LoVo (cell line): ENCODE data around the gene PIBF1.
"Not testable (repeated sequence)": the region's sequence is repeated elsewhere in the genome, so short reads cannot be mapped to it uniquely, and the experiment has no call there.

Source experiments
- DNase-seq: peaks from one replicate; pipeline ENCODE4 v3.0.0-alpha.2; 2016; ENCODE audit warnings: low spot score

PIBF1 gene

DNA sequence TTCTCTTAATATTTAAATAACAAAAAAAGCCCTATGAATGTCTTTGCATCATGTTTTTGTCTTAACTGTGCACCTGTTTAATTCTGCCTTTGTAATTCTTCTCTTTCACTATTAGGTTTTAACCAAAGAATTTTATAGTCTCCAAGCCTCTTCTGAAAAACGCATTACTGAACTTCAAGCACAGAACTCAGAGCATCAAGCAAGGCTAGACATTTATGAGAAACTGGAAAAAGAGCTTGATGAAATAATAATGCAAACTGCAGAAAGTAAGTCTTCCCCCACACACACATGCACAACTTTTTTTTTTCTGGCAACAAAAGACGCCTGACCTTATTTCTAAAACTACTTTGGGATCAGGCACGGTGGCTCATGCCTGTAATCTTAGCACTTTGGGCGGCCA lies 126.5 kb downstream of the PIBF1 start:
- DNase-seq = no peak

DNA sequence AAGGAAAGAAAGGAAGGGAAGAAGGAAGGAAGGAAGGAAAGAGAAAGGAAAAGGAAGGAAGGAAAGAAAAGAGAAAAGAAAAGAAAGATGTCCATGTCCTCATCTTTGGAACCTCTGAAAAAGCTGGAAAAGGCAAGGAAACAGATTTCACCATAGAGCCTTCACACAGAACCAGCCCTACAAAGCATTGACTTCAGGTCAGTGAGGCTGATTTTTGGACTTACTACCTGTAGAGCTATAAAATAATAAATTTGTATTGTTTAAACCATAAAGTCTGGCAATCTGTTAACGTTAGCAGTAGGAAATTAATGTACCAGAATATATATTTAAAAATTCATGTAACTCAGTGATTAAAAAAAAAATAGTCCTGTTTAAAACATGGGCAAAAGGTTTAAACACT lies 130.0 kb downstream of the PIBF1 start:
- no peak for DNase-seq

DNA sequence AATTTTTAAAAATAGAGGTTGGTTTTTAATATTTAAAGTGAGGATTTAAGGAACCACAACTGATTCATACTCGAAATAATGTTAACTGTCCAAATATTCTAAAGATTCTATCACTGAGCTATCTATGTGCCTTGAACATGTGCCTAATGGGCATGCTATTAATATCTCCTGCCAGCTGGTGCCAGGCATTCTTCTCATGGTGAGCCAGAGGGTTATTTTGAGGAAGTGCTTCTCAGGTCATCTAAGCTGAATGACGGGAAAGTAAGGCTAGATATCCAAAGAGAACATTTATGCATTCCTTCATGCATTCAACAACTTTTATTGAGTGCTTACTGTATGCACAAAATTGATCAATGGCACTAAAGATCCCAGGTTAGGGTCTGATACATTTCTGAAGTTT lies 138.2 kb downstream of the PIBF1 start:
- DNase-seq = no peak

DNA sequence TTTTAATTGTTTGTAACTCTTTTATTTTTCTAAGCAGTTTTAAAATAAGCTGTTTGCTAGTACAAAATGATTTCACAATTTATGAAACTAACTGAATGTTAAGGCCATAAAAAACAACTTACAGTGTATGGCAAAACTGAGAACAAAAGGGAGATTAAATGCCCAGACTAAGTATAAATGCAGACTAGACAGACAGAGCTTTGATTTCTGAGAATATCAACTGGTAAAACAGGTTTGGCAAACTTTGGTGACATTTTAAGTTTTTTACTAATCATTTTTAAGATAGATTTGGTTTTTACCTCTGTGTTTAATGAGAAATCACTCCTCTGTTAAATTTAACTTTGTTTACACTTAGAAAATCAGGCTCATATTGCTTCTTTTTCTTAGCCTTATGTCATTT lies 149.4 kb downstream of the PIBF1 start:
- DNase-seq = no peak

DNA sequence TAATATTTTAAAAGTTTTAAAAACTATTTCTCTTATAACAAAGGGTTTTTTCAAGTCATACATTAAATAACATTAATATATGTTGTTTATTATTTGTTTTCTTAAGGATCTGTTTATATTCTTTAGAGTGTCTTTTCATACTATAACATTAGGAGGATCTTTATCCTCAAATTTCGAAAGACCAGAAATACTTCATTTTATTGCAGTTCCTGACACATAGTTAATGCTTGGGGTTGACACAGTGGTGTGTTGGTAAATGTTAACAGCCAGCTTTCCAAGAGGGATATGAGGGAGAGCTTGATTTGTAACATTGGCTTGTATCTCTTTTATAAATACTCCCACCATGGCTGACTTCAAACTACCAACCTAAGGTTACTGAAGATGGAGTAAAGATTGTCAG lies 150.3 kb downstream of the PIBF1 start:
- no peak for DNase-seq

DNA sequence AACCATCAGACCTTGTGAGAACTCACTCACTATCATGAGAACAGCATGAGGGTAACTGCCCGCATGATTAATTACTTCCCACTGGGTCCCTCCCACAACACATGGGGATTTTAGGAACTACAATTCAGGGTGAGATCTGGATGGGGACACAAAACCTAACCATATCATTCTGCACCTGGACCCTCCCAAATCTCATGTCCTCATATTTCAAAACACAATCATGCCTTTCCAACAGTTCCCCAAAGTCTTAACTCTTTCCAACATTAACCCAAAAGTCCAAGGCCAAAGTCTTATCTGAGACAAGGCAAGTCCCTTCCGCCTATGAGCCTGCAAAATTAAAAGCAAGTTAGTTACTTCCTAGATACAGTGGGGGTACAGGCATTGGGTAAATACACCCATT lies 164.3 kb downstream of the PIBF1 start:
- not testable (repeated sequence) for DNase-seq

DNA sequence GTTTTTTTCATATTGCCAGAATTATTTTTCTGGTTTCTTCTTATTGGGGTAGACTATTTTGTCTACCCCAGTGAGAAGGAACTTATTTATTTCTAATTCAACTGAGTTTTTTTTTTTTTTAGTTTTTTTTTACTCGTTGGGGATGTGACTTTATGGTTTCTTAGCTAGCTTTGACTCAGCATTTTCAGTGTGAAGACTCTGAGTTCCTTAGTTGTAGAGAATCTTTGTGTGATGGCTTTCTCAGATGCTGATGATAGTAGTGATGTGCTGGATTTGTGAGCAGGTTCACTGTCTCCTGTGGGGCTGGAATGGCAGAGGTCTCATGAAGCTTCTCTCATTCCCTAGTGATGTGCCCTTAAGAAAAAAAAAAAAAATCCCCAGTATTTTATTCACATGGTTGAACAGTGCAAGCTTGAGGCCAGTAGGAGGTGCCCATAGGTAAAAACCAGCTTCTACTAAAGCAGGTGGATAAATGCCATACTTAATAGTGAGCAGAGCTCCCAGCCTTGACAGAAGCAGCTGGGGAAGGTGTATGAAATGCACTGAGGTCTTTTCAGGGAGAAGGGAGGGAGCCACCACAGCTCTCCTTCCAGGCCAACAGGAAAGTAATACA lies 170.7 kb downstream of the PIBF1 start:
- no peak for DNase-seq

DNA sequence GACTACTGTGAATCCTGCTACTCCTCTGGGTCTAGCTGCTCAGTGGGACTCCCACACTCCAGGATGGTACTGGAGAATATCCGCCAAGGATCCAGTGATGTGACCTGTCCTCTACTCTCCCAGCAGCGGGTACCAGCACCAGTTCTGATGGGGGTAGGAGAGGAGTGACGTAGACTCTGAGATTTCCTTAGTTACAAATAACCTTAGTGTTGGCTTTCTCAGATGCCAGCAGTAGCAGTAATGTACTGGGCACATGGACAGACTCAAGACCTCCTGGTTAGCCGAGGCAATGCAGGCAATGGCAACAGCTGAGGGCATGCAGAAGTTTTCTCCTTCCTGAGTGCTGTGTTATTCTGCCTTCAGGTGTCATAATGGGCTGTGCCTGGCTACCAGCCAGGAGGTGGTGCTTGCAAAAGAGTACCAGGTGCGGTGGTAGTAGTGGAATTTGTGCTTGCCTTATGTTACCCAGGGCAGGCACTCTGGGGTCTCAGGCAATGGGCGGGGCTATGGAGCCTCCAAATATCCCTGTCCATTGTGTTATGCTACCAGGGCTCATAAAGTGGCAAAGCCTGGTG lies 171.5 kb downstream of the PIBF1 start:
- no peak for DNase-seq

DNA sequence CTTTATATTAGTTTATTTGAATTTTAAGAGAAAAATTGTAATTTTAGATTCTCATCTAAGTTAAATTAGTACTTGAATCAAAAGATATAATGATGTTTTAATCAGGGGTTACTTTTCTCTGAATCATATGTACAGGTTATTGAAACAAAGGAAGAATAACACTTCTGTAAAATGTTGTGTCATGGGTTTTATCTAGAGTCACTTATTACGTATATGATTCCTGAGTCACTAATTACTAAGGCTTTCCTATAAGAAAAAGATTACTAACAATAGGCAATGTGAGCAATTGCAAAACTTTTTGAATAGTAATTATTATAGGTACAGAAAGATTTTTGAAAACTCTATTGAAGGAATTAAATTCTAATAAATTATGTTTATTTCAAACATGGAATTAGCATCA lies 177.7 kb downstream of the PIBF1 start:
- peak; percentile 23 for DNase-seq

DNA sequence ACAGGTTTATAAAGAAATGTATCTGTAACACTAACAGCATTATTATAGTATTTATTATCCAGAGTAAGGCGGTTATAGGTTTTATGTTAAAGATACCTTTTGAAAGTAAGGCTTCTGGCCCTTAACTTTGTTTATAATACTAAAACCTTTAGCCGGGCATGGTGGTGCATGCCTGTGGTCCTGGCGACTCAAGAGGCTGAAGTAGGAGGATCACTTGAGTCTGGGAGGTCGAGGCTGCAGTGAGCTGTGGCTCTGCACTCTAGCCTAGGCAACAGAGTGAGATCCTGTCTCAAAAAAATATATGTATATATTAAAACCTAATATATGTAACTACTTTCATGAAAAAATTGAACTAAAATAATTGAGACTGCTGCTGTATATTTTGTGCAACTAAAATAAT lies 178.2 kb downstream of the PIBF1 start:
- DNase-seq = no peak

DNA sequence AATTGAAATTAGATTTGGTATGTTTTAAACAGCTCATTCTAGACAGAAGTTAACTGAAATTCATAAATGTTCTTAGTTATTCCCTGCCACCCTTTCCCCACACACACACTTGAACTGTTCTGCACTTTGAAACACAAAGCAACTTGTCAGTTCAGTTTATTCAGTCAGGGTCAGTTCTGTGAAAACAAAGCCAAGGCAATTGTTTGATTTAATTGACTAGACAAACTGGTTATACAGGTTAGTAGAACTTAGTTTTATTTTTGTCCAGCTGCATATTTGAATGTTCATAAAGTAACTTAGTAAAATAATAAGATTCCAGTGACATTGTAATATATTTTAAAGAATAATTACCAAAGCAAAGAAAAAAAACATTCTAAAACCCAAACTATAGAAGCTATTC lies 178.6 kb downstream of the PIBF1 start:
- peak; percentile 72 for DNase-seq

DNA sequence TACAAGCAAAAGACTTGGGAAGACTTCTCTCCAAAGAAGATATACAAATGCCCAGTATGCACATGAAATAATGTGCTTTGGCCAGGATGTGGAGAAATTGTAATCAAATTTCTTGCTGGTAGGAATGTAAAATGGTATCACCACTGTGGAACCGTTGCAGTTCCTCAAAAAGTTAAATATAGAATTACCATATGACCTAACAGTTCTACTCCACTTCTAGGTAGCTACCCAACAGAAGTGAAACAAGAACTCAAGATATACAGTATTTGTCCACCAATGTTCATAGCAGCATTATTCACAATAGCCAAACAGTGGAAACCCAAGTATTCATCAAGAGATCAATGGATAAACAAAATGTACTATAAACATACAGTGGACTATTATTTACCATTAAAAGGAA lies 181.8 kb downstream of the PIBF1 start:
- DNase-seq = no peak

DNA sequence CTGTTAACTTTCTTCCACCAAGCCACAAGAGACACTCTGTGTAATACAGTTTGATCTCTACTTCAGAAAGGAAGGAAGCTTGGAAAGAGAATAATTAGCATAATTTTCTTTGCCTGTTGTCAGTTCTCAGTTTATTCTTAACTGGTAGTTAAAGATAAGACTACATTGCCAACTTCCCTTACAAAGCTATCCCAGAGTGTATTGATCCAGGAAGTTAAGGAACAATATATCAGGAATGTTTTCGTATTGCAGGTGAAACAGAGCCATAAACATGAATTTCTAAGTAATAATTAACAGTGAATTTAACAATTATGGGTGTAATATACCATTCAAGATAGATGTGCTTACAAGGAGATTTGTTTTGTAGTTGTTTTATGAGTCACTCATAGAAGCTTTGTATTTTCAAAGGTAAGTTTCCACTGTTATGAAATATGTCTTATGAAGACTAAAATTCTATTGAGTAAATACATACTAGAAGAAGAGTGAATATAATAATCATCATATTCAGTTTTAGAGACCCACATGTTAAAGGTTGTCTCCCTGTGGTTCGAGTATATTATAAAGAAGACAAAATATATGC lies 188.5 kb downstream of the PIBF1 start:
- DNase-seq = peak; percentile 49

DNA sequence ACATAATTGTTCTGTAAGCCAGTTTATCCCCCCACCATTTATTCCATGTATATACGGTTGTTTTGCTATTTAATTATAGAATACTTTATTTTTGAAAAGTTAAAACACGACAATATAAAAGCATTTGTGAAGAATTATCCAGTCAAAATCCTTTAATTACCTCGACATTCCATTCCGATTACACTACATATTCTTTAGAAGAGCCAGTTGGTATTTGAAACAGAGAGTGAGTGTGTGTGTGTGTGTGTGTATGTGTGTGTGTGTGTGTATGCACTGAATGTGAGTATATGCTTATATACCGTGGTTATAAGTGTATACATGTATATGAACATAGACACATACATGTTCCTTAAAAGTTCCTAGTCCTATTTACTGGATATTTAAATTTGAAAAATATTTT lies 189.0 kb downstream of the PIBF1 start:
- DNase-seq = no peak

DNA sequence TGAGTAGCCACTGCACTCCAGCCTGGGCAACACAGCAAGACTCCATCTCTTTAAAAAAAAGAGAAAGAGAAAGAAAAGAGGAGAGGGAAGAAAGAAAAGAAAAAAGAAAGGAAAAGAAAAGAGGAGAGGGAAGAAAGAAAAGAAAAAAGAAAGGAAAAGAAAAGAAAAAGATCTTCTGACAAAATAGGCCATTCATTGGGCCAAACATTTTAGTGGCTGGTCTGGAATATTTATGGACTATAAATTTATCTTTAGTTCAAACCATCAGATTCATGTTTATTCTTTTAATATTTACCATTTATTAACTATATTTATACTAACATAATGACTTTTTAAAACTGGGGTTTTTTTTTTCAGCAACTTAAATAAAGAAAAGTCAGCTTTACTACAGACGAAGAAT lies 191.3 kb downstream of the PIBF1 start:
- no peak for DNase-seq

DNA sequence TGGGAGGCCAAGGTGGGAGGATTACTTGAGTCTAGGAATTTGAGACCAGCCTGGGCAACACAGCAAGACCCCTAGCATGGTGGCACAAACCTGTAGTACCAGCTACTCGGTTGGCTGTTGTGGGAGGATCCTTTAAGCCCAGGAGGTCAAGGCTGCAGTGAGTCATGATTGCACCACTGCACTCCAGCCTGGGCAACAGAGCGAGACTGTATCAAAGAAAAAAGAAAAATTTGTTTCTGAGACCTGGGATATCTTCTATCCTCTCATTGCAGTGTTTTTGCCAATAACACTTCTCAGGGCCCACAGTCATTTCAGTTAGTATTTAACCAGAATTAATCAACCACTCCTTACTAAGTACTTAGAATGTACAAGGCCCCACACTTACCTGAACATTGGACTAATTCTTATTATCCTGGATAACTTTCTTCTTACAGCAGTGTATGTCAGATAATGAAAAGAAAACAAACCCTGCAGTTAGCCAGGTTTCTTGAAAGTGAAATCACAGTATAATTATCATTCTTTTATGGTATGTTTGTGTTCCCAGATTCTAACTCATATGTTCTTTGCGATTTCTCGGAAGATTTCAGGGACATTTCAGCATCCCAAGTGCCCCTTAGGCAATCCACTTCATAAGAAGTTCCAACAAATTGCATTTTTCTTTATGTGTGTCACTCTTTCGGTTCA lies 201.3 kb downstream of the PIBF1 start:
- DNase-seq = no peak

DNA sequence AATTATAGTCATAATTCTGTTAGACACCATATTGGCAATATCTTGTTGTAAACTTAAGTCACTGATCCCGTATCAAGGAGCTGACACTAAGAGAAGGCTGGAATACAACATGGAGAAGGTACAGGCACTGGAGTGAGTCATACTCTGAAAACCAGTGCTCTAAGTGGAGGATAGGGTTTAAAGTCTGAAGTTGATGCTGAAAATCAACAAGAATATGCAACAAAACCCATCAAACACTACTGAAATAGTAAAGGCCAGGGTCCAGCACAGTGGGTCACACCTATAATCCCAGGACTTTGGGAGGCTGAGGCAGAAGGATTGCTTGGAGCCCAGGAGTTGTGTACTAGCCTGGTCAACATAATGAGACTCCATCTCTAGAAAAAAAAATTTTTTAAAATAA lies 203.7 kb downstream of the PIBF1 start:
- no peak for DNase-seq

DNA sequence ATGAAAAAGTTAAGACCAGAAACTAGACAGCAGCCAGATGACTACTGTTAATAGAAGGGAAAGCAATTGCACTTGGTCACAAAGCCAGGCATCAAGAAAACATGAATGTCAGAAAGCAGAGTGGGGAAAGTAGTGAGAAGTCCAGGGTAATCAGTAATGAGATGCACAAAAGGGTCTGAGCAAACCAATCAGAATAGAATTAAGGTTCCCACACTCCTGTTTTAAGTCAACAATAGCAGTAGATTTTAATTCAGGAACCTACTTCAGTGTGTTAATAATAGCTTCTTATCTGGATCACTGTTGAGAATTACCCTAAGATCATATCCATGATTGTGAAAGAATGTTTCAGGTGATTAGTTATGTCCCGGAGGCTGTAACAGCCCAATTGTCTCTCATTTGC lies 204.3 kb downstream of the PIBF1 start:
- DNase-seq = no peak

DNA sequence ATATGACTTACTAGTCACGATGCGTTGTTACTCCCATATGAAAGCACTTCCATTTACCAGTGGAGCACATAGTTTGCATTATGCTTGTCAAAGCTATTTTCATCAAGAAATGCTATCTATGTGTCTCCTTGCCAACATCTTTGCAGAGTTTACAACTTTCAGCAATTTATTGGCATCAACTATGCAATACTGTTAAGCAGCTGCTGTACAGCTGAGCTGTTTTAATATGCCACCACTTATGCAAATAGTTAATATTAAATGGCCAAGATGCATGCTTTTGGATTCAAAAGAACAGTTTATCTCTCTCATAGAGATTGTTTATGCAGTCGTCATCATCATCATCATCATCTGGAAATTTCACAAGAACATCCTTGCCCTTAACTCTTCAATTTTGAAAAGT lies 209.0 kb downstream of the PIBF1 start:
- no peak for DNase-seq

DNA sequence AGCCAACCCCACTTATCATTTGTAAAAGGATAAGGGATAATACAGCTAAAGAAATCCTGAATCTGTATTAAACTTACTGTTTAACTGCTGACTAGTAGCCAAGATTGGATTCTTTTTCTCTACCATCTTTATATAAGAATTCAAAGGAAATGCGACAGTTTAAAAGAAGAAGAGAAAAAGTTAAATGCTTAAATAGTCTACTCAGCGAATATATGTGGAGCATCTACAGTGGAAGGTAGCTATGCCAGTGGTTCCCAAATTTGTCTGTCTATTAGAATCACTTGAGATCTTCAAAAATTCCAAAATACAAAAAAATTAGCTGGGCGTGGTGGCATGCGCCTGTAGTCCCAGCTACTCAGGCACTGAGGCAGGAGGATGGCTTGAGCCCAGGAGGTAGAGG lies 216.1 kb downstream of the PIBF1 start:
- DNase-seq = no peak

DNA sequence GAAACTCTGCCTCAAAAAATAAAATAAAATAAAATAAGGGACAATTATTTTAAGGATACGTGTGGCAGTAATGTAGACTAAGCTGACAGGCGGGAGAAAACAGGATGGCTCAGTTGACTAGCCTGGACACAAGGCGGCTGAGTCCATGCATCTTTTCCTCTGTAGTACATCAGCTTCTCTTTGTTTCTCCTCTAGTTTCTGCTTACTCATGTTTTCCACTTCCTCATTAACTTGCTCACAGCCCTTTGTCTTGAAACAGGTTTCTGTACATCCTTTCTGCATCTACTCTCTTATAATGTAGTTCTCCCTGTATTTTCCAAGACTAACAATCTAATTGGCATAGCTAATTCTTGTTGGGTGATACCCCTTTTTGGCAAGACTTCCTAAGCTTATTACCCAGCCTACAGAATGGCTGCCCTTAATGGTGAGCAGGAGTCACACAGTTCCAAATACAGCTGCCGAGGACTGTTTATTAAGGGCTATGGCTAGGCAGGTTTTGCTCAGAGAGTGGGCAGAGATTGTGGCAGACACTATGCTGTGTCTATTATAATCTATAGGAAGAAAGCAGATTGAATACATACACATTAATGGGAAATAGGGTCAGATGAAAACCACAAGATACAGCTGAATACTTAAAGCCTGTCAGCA lies 218.2 kb downstream of the PIBF1 start:
- no peak for DNase-seq

DNA sequence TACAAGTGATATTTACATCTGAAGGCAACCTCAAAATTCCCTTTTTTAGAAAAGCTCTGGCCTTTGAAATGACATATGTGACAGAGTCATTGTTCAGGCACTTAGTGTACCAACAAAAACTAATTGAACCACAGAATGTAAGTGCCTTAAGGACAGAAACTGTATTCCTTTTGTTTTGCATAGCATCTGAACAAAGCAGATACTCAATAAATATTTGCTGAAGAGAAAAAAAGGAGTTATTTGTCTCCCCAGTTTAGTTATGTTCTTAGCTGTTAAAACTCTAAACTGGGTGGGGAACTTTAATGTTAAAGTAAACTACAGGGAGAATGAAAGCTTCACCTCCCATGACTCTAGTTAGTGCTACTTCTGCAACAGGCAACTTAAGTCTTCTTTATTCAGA lies 220.0 kb downstream of the PIBF1 start:
- DNase-seq = no peak

DNA sequence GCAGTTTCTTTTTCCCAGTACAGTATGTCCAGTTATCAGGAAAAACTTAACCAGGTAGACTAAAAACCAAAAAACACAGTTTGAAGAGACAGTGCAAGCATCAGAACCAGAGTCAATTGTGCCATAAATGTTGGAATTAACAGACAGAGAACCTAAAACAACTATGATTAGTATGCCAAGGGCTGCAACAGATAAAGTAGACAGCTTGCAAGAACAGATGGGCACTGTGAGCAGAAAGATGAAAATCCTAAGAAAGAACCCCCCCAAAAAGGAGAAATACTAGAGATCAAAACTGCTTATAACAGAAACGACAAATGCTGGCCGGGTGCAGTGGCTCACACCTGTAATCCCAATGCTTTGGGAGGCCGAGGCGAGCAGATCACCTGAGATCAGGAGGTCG lies 229.8 kb downstream of the PIBF1 start:
- no peak for DNase-seq
